PC-3 (cell line): ENCODE measurements around the gene KDM4C. TPM values are rescaled to one million over a fixed set of nuclear protein-coding genes. Genes with fewer than 3 reads are reported as not detected.

ENCODE experiments used
- ATAC-seq: fragments of 200-7000 bp; cut with Tn5 transposase; 2 replicates; pipeline ENCODE4 v1.9.1; 2020; ENCODE audit warnings: mild to moderate bottlenecking, moderate library complexity
- BruUV-seq: library from RNA; stranded (reverse); fragments of 400-500 nt; replicated peaks from 2 replicates; lab custom pipeline; 2021; lab: Mats Ljungman, UMichigan
- CTCF ChIA-PET: fragments of 300-600 bp; sonication (Branson Sonifier 250); formaldehyde crosslinking; loops from one replicate; lab custom pipeline; 2022; ENCODE audit warnings: antibody characterized with exemption; lab: Charles Lee
- POLR2A ChIA-PET: fragments of 300-600 bp; sonication (Branson Sonifier 250); formaldehyde crosslinking; loops from one replicate; lab custom pipeline; 2022; ENCODE audit warnings: antibody characterized with exemption; ENCODE audit not compliant: unreplicated experiment; lab: Charles Lee
- DNase-seq: peaks from one replicate; pipeline ENCODE4 v3.0.0-alpha.2; 2015
- H2AFZ ChIP-seq: fragments of 300-600 bp; sonication (generic); 2 replicates; pipeline ENCODE4 v1.6.0; 2016; ENCODE audit warnings: antibody characterized with exemption, low read length
- H3F3A ChIP-seq: fragments of 300-600 bp; sonication (generic); one replicate; pipeline ENCODE4 v1.6.0; 2017; ENCODE audit warnings: antibody characterized with exemption, low read length, control low read depth, mild to moderate bottlenecking; ENCODE audit not compliant: unreplicated experiment
- H3K27ac ChIP-seq: fragments of 300-600 bp; sonication (generic); 2 replicates; pipeline ENCODE4 v1.5.1; 2016; ENCODE audit warnings: mild to moderate bottlenecking, low read length
- H3K27me3 ChIP-seq: fragments of 300-600 bp; sonication (generic); 2 replicates; pipeline ENCODE4 v1.6.1; 2016; ENCODE audit warnings: low read length, mixed read lengths
- H3K36me3 ChIP-seq: fragments of 300-600 bp; sonication (generic); 2 replicates; pipeline ENCODE4 v1.6.1; 2016; ENCODE audit warnings: low read depth, mixed run types, low read length, mixed read lengths
- H3K4me1 ChIP-seq: fragments of 300-600 bp; sonication (generic); 2 replicates; pipeline ENCODE4 v1.5.1; 2016; ENCODE audit warnings: low read length; ENCODE audit not compliant: insufficient read depth
- H3K4me2 ChIP-seq: fragments of 300-600 bp; sonication (generic); 2 replicates; pipeline ENCODE4 v1.6.0; 2016; ENCODE audit warnings: low read length
- H3K4me3 ChIP-seq: fragments of 300-600 bp; sonication (generic); 2 replicates; pipeline ENCODE4 v1.5.1; 2016; ENCODE audit warnings: mild to moderate bottlenecking, low read length, mixed read lengths
- H3K79me2 ChIP-seq: fragments of 300-600 bp; sonication (generic); 2 replicates; pipeline ENCODE4 v1.6.1; 2017; ENCODE audit warnings: low read length, mixed read lengths
- H3K9ac ChIP-seq: fragments of 300-600 bp; sonication (generic); 2 replicates; pipeline ENCODE4 v1.6.0; 2016; ENCODE audit warnings: mild to moderate bottlenecking, low read length
- H3K9me2 ChIP-seq: fragments of 300-600 bp; sonication (generic); replicated peaks from 2 replicates; pipeline ENCODE4 v1.6.1; 2016; ENCODE audit warnings: mixed run types, low read length, mixed read lengths
- H3K9me3 ChIP-seq: fragments of 300-600 bp; sonication (generic); 2 replicates; pipeline ENCODE4 v1.6.1; 2016; ENCODE audit warnings: low read length, mixed read lengths
- H4K20me1 ChIP-seq: fragments of 300-600 bp; sonication (generic); 2 replicates; pipeline ENCODE4 v1.6.1; 2016; ENCODE audit warnings: low read length, mixed read lengths
- EZH2 ChIP-seq: fragments of 300-600 bp; sonication (generic); IDR thresholded peaks from one replicate; pipeline ENCODE4 v1.6.1; 2017; ENCODE audit warnings: antibody characterized with exemption, mild to moderate bottlenecking, low read length; ENCODE audit not compliant: unreplicated experiment
- EZH2phosphoT487 ChIP-seq: fragments of 300-600 bp; sonication (generic); IDR thresholded peaks from 2 replicates; pipeline ENCODE4 v1.6.1; 2018; ENCODE audit warnings: mild to moderate bottlenecking, antibody characterized with exemption, low read length, borderline replicate concordance
- intact Hi-C: fragments of 100-400 bp; cut with micrococcal nuclease; formaldehyde crosslinking; loops from 2 replicates; pipeline ENCODE4 v1.9.0; 2023
- total RNA-seq: library from RNA; depleted of rRNA; stranded (reverse); fragments of >200 nt; gene quantifications from 2 replicates; pipeline ENCODE4 v1.2.3, GENCODE V29; 2014
- TF ChIP-seq, protein P1 (sequence below): fragments of 300-600 bp; sonication (generic); conservative IDR thresholded peaks from 2 replicates; pipeline ENCODE4 v1.5.1; 2017; ENCODE audit warnings: antibody characterized with exemption, low read depth, mild to moderate bottlenecking, low read length

The KDM4C gene
- total RNA-seq, 1 experiment from 2014 or later: 27.0 TPM

DNA sequence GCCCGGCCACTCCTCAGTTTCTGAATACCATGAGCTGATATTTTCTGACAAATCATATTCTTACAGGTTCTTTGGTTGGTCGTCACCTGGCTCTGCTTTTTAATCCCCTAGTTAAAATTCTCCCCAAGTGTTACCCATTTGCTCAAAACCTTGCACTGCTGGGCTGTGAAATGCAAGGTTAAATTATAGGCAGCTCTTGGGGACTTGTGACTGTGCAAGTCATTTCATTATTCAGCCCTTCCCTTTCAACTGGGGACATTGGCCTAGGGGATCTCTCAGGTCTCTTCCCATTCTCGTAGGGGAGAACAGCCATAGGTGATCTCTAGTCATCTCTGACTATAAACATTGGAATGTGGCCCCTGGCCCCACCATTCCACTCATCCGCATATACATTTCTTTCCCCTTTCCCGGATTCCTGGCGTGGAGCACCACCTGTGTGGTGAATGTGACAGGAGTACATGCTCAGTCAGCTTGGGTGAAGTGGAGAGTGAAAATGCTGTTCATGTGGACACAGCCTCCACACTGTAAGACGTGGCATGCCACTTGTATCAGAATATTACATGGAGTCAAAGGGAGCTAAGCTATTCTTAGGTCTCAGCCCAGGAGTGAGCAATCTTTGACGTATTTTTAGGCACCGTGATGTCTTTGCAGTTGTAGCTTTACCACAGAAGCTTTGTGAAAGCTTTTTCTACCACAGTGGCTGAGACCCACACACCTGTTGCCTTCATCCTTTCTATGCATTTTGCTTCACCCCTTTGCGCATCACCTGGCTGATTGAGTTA is 386.7 kb downstream of the KDM4C start:
- ATAC-seq (no peak), DNase-seq (peak; percentile 15)
- H3K27ac ChIP-seq: no peak overlapping the region
- no peaks in the 10 kb centered on the region for H3K27me3 ChIP-seq
- H3K36me3 ChIP-seq: no peaks in the 10 kb centered on the region
- H3K9ac ChIP-seq: no peak overlapping the region
- H3K9me3 ChIP-seq: no peaks in the 10 kb centered on the region
- no peaks in the 10 kb centered on the region for H3K79me2 ChIP-seq
- TF ChIP-seq, protein P1, sequence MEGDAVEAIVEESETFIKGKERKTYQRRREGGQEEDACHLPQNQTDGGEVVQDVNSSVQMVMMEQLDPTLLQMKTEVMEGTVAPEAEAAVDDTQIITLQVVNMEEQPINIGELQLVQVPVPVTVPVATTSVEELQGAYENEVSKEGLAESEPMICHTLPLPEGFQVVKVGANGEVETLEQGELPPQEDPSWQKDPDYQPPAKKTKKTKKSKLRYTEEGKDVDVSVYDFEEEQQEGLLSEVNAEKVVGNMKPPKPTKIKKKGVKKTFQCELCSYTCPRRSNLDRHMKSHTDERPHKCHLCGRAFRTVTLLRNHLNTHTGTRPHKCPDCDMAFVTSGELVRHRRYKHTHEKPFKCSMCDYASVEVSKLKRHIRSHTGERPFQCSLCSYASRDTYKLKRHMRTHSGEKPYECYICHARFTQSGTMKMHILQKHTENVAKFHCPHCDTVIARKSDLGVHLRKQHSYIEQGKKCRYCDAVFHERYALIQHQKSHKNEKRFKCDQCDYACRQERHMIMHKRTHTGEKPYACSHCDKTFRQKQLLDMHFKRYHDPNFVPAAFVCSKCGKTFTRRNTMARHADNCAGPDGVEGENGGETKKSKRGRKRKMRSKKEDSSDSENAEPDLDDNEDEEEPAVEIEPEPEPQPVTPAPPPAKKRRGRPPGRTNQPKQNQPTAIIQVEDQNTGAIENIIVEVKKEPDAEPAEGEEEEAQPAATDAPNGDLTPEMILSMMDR: no peak
- TF ChIP-seq EZH2phosphoT487 (no peak), EZH2 (no peak)
- intact Hi-C loops: no loop called here
- no peaks in the 10 kb centered on the region for H4K20me1 ChIP-seq
- H3K9me2 ChIP-seq: no peaks in the 10 kb centered on the region
- H3K4me3 ChIP-seq: no peak overlapping the region
- ChIA-PET CTCF (no interaction called here), POLR2A (no interaction called here)
- no peaks in the 10 kb centered on the region for H3F3A ChIP-seq
- no peak overlapping the region for H2AFZ ChIP-seq
- H3K4me2 ChIP-seq: no peak overlapping the region
- BruUV-seq: no TSS peak
- 0 out of 2 replicates have a peak, but pooled peaks cover 5% of the 10 kb centered on the region for H3K4me1 ChIP-seq

DNA sequence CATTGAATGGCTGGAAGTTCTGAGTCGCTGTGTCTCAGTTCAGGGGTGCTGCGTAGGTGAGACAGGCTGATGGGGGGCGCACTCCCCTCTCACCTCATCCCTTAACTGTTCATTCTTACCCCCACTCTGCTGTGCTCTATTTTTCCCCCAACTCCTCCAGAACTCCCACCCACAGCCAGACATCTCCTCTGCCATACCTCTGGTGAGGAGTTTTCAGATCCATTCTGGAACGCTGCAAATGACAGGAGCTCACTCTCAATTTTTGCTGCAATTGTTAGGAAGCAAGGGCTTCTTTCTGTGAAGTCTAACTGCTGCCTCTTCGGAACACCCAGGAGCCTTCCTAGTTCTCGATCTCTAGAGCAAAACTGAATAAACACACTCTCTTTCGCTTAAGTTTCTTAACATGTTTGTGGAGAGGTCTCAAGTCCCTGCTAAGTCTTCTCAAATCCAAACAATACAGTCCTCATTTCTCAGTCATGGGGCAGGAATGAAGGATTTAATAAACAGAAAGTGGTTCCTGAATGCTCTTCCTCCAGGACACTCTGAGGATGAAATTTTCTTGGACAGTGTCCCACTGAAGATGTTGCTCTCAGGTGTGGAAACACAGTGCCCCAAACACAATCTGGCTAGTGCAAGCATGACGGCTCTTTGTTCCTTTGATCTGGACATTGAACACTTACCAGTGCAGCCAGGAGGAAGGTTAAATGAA is 387.7 kb downstream of the KDM4C start:
- no peak overlapping the region for H3K4me3 ChIP-seq
- DNase-seq (no peak), ATAC-seq (no peak)
- TF ChIP-seq EZH2 (no peak), EZH2phosphoT487 (no peak)
- TF ChIP-seq, protein P1: no peak
- no peak overlapping the region for H3K27ac ChIP-seq
- H2AFZ ChIP-seq: no peak overlapping the region
- no peak overlapping the region for H3K4me2 ChIP-seq
- intact Hi-C loops: no loop called here
- 0 out of 2 replicates have a peak, but pooled peaks cover 5% of the 10 kb centered on the region for H3K4me1 ChIP-seq
- CTCF ChIA-PET: no interaction called here
- no peaks in the 10 kb centered on the region for H3K79me2 ChIP-seq
- no peaks in the 10 kb centered on the region for H3K9me2 ChIP-seq
- no TSS peak for BruUV-seq
- no peaks in the 10 kb centered on the region for H3K27me3 ChIP-seq
- no peak overlapping the region for H3K9ac ChIP-seq
- H4K20me1 ChIP-seq: no peaks in the 10 kb centered on the region
- no peaks in the 10 kb centered on the region for H3F3A ChIP-seq
- H3K36me3 ChIP-seq: no peaks in the 10 kb centered on the region
- POLR2A ChIA-PET: no interaction called here
- no peaks in the 10 kb centered on the region for H3K9me3 ChIP-seq

DNA sequence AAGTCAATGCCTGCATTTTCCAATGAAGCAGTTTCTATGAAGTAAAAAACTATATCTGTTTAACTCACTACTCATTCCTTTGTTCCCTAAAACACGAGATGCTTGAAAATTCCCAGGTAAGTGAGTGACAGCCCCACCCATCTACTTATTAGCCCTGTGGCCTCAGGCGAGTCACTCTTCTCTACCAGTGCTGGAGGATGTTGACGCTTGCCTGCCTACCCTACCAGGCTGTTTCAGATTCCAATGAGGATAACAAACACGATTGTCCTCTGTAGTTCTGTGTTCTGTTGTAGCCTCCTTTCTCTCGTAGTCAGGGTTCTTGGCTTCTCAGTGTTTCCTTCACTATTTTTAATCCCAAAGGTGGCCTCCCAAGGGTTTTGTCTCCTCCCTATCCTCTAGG is 388.8 kb downstream of the KDM4C start:
- CTCF ChIA-PET: no interaction called here
- H3K79me2 ChIP-seq: no peaks in the 10 kb centered on the region
- POLR2A ChIA-PET: no interaction called here

More for the DNA sequence above, 388.8 kb downstream of the KDM4C start:
- Histone ChIP-seq H3K36me3 (no peaks in the 10 kb centered on the region), H3K4me3 (no peak overlapping the region), H4K20me1 (no peaks in the 10 kb centered on the region), H2AFZ (no peak overlapping the region), H3K27me3 (no peaks in the 10 kb centered on the region), H3K4me2 (peak overlapping the region; percentile 21; the same call in 1 of the 2 replicates), H3K9ac (no peak overlapping the region), H3K27ac (no peak overlapping the region), H3K4me1 (0 out of 2 replicates have a peak, but pooled peaks cover 5% of the 10 kb centered on the region), H3K9me2 (no peaks in the 10 kb centered on the region), H3F3A (no peaks in the 10 kb centered on the region), H3K9me3 (no peaks in the 10 kb centered on the region)
- DNase-seq (peak; percentile 61), ATAC-seq (peak; percentile 93)
- BruUV-seq: no TSS peak
- intact Hi-C loops: no loop called here
- TF ChIP-seq EZH2phosphoT487: no peak
- no peak for TF ChIP-seq EZH2
- TF ChIP-seq, protein P1: no peak
